DOHH2 (cell line): ENCODE results near the gene PNPLA5.

Experiments
- CTCF ChIP-seq: fragments of 200-600 bp; sonication (generic); IDR thresholded peaks from one replicate; pipeline ENCODE4 v1.5.1; 2014; ENCODE audit warnings: antibody characterized with exemption, mild to moderate bottlenecking, low read depth, low read length; ENCODE audit not compliant: poor library complexity, severe bottlenecking
- EZH2phosphoT487 ChIP-seq: fragments of 200-600 bp; sonication (generic); IDR thresholded peaks from 2 replicates; pipeline ENCODE4 v1.6.1; 2017; ENCODE audit warnings: borderline replicate concordance, mild to moderate bottlenecking, antibody characterized with exemption, low read length, moderate library complexity, mixed read lengths

- TF ChIP-seq CTCF, result no peak
- no peak for TF ChIP-seq EZH2phosphoT487
Observed at GRCh38 chr22:43889860-43890253, 2.0 kb downstream of the PNPLA5 start.
